ENCODE data around the gene ANKRD13B. TPM values are rescaled to one million over a fixed set of nuclear protein-coding genes. Genes with fewer than 3 reads are reported as not detected.
A peak's percentile ranks its signal among the peaks of the same experiment; 100 is the strongest.

The ANKRD13B gene
- total and polyA plus RNA-seq, 2 of the 13 experiments (the other 11 are each of a cell fraction or from before 2014, with no cell fraction given), result 1.7 to 1.8 TPM

DNA sequence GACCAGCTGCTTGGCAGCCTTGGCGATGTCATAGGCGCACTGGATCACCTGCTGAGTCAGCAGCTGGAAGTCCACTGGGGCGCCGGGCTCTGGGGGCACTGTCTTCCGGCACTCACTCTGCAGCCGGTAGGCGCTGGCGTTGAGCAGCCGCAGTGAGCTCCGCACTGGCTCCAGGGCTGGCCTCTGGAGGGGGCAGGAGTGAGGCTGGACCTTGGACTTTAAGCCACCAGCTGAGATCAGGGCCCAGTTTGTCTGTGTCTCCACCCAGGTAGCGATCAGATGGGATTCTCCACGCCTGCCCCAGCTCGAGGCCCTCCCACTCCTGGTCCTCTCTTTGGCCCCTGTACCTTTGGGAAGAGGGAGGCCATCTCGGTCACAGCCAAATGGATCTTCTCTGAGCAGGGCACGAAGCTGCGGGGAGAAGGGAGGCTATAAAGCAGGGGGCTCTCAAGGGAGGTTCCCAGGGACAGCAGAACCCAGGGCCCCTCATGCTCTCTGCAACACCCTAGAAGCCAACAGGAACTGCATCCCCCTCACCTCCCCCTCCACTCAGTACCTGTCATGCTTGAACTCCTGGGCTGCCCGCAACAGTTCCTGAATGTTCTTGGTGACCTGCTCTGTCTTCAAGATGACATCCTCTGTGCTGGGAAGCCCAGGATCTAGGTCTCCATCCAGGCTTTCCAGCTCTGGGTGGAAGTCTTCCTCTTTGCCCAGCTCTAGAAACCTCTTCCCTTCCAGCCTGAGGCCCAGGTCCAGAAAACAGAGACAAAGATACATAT is 18.0 kb upstream of the ANKRD13B start (continued):
- TF ChIP-seq, protein P1, sequence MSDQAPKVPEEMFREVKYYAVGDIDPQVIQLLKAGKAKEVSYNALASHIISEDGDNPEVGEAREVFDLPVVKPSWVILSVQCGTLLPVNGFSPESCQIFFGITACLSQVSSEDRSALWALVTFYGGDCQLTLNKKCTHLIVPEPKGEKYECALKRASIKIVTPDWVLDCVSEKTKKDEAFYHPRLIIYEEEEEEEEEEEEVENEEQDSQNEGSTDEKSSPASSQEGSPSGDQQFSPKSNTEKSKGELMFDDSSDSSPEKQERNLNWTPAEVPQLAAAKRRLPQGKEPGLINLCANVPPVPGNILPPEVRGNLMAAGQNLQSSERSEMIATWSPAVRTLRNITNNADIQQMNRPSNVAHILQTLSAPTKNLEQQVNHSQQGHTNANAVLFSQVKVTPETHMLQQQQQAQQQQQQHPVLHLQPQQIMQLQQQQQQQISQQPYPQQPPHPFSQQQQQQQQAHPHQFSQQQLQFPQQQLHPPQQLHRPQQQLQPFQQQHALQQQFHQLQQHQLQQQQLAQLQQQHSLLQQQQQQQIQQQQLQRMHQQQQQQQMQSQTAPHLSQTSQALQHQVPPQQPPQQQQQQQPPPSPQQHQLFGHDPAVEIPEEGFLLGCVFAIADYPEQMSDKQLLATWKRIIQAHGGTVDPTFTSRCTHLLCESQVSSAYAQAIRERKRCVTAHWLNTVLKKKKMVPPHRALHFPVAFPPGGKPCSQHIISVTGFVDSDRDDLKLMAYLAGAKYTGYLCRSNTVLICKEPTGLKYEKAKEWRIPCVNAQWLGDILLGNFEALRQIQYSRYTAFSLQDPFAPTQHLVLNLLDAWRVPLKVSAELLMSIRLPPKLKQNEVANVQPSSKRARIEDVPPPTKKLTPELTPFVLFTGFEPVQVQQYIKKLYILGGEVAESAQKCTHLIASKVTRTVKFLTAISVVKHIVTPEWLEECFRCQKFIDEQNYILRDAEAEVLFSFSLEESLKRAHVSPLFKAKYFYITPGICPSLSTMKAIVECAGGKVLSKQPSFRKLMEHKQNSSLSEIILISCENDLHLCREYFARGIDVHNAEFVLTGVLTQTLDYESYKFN (CRISPR knock-in tag; conservative IDR thresholded peaks at IDR 0.05), result peak; percentile 96
- TF ChIP-seq, protein P2, sequence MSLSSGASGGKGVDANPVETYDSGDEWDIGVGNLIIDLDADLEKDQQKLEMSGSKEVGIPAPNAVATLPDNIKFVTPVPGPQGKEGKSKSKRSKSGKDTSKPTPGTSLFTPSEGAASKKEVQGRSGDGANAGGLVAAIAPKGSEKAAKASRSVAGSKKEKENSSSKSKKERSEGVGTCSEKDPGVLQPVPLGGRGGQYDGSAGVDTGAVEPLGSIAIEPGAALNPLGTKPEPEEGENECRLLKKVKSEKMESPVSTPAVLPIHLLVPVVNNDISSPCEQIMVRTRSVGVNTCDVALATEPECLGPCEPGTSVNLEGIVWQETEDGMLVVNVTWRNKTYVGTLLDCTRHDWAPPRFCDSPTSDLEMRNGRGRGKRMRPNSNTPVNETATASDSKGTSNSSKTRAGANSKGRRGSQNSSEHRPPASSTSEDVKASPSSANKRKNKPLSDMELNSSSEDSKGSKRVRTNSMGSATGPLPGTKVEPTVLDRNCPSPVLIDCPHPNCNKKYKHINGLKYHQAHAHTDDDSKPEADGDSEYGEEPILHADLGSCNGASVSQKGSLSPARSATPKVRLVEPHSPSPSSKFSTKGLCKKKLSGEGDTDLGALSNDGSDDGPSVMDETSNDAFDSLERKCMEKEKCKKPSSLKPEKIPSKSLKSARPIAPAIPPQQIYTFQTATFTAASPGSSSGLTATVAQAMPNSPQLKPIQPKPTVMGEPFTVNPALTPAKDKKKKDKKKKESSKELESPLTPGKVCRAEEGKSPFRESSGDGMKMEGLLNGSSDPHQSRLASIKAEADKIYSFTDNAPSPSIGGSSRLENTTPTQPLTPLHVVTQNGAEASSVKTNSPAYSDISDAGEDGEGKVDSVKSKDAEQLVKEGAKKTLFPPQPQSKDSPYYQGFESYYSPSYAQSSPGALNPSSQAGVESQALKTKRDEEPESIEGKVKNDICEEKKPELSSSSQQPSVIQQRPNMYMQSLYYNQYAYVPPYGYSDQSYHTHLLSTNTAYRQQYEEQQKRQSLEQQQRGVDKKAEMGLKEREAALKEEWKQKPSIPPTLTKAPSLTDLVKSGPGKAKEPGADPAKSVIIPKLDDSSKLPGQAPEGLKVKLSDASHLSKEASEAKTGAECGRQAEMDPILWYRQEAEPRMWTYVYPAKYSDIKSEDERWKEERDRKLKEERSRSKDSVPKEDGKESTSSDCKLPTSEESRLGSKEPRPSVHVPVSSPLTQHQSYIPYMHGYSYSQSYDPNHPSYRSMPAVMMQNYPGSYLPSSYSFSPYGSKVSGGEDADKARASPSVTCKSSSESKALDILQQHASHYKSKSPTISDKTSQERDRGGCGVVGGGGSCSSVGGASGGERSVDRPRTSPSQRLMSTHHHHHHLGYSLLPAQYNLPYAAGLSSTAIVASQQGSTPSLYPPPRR (CRISPR knock-in tag; IDR thresholded peaks at IDR 0.05; ENCODE audit: borderline replicate concordance), result peak; percentile 87
- peak; percentile 91; the same call in 1 of the 2 replicates for TF ChIP-seq DNMT1 (CRISPR knock-in tag; IDR thresholded peaks at IDR 0.05)
- 0 out of 2 replicates have a peak, but pooled peaks have one; percentile 31 for TF ChIP-seq NFYC (CRISPR knock-in tag; IDR thresholded peaks at IDR 0.05)
- TF ChIP-seq TMF1 (CRISPR knock-in tag; IDR thresholded peaks at IDR 0.05; ENCODE audit: low read depth), result 0 out of 2 replicates have a peak, but pooled peaks have one; percentile 67
- TF ChIP-seq, protein P3, sequence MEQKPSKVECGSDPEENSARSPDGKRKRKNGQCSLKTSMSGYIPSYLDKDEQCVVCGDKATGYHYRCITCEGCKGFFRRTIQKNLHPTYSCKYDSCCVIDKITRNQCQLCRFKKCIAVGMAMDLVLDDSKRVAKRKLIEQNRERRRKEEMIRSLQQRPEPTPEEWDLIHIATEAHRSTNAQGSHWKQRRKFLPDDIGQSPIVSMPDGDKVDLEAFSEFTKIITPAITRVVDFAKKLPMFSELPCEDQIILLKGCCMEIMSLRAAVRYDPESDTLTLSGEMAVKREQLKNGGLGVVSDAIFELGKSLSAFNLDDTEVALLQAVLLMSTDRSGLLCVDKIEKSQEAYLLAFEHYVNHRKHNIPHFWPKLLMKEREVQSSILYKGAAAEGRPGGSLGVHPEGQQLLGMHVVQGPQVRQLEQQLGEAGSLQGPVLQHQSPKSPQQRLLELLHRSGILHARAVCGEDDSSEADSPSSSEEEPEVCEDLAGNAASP (CRISPR knock-in tag; IDR thresholded peaks at IDR 0.05; ENCODE audit: borderline replicate concordance), result peak; percentile 52
- TF ChIP-seq CBFB (CRISPR knock-in tag; IDR thresholded peaks at IDR 0.05), result no peak
- 0 out of 2 replicates have a peak, but pooled peaks have one; percentile 50 for TF ChIP-seq HMG20B (CRISPR knock-in tag; conservative IDR thresholded peaks at IDR 0.05)
- TF ChIP-seq ZNF746 (CRISPR knock-in tag; IDR thresholded peaks at IDR 0.05), result peak; percentile 69; the same call in 1 of the 2 replicates
- no peak for TF ChIP-seq SOX13 (IDR thresholded peaks at IDR 0.05)
- peak in 1 of 2 experiments; percentile 52; a peak in 2 of 4 replicates for TF ChIP-seq SOX13 (CRISPR knock-in tag; conservative IDR thresholded peaks at IDR 0.05 in 1 of 2, IDR thresholded peaks at IDR 0.05 in 1 of 2)
- TF ChIP-seq, protein P4, sequence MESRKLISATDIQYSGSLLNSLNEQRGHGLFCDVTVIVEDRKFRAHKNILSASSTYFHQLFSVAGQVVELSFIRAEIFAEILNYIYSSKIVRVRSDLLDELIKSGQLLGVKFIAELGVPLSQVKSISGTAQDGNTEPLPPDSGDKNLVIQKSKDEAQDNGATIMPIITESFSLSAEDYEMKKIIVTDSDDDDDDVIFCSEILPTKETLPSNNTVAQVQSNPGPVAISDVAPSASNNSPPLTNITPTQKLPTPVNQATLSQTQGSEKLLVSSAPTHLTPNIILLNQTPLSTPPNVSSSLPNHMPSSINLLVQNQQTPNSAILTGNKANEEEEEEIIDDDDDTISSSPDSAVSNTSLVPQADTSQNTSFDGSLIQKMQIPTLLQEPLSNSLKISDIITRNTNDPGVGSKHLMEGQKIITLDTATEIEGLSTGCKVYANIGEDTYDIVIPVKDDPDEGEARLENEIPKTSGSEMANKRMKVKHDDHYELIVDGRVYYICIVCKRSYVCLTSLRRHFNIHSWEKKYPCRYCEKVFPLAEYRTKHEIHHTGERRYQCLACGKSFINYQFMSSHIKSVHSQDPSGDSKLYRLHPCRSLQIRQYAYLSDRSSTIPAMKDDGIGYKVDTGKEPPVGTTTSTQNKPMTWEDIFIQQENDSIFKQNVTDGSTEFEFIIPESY (CRISPR knock-in tag; IDR thresholded peaks at IDR 0.05), result peak; percentile 57; the same call in 1 of the 2 replicates
- TF ChIP-seq, protein P5, sequence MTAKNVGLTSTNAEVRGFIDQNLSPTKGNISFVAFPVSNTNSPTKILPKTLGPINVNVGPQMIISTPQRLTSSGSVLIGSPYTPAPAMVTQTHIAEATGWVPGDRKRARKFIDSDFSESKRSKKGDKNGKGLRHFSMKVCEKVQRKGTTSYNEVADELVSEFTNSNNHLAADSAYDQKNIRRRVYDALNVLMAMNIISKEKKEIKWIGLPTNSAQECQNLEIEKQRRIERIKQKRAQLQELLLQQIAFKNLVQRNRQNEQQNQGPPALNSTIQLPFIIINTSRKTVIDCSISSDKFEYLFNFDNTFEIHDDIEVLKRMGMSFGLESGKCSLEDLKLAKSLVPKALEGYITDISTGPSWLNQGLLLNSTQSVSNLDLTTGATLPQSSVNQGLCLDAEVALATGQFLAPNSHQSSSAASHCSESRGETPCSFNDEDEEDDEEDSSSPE (CRISPR knock-in tag; IDR thresholded peaks at IDR 0.05), result peak; percentile 37; the same call in 1 of the 2 replicates

Data from HepG2 (cell line).